Measurements from ENCODE around the gene ZDHHC7.

Gene ZDHHC7

GRCh38 chr16:85003076-85003475, 8.3 kb downstream of the ZDHHC7 start:
- Histone ChIP-seq H3K4me2 (no peak overlapping the region), H3K27me3 (ENCODE audit: insufficient read depth, low read depth) (no peaks in the 10 kb centered on the region), H3K36me3 (ENCODE audit: insufficient read depth) (no peaks in the 10 kb centered on the region), H3K4me3 (IDR thresholded peaks at IDR 0.05; ENCODE audit: insufficient read depth, low read depth, low read length) (no peak overlapping the region), H3K4me1 (ENCODE audit: low read depth, poor library complexity, severe bottlenecking) (no peaks in the 10 kb centered on the region), H2AFZ (ENCODE audit: low read depth) (no peak overlapping the region), H3K27ac (no peak overlapping the region), H3K9ac (no peak overlapping the region), H4K20me1 (ENCODE audit: insufficient read depth) (0 out of 2 replicates have a peak, but pooled peaks cover 2% of the 10 kb centered on the region), H3K79me2 (ENCODE audit: insufficient read depth, low read depth) (peaks cover 43% of the 10 kb centered on the region; the same call in 1 of the 2 replicates)
- no peak for TF ChIP-seq CTCF (conservative IDR thresholded peaks at IDR 0.05; ENCODE audit: low read depth, low read length)

- H3K27me3 ChIP-seq (ENCODE audit: insufficient read depth, low read depth) = no peaks in the 10 kb centered on the region
- no peak for TF ChIP-seq CTCF (conservative IDR thresholded peaks at IDR 0.05; ENCODE audit: low read depth, low read length)
- no peak overlapping the region for H3K4me2 ChIP-seq
- H2AFZ ChIP-seq (ENCODE audit: low read depth) = no peak overlapping the region
- H3K4me3 ChIP-seq (IDR thresholded peaks at IDR 0.05; ENCODE audit: insufficient read depth, low read depth, low read length) = no peak overlapping the region
- H3K27ac ChIP-seq = no peak overlapping the region
- no peak overlapping the region for H3K9ac ChIP-seq
- no peaks in the 10 kb centered on the region for H3K4me1 ChIP-seq (ENCODE audit: low read depth, poor library complexity, severe bottlenecking)
- no peaks in the 10 kb centered on the region for H3K36me3 ChIP-seq (ENCODE audit: insufficient read depth)
- H3K79me2 ChIP-seq (ENCODE audit: insufficient read depth, low read depth) = peaks cover 38% of the 10 kb centered on the region; the same call in 1 of the 2 replicates
- 0 out of 2 replicates have a peak, but pooled peaks cover 2% of the 10 kb centered on the region for H4K20me1 ChIP-seq (ENCODE audit: insufficient read depth)
Observed at GRCh38 chr16:85002608-85003007, 8.7 kb downstream of the ZDHHC7 start.

GRCh38 chr16:85002099-85002541, 9.2 kb downstream of the ZDHHC7 start:
- no peak overlapping the region for H3K9ac ChIP-seq
- H3K4me1 ChIP-seq (ENCODE audit: low read depth, poor library complexity, severe bottlenecking) = no peaks in the 10 kb centered on the region
- peaks cover 33% of the 10 kb centered on the region; the same call in 1 of the 2 replicates for H3K79me2 ChIP-seq (ENCODE audit: insufficient read depth, low read depth)
- no peak for TF ChIP-seq CTCF (conservative IDR thresholded peaks at IDR 0.05; ENCODE audit: low read depth, low read length)
- no peak overlapping the region for H2AFZ ChIP-seq (ENCODE audit: low read depth)
- H3K36me3 ChIP-seq (ENCODE audit: insufficient read depth) = no peaks in the 10 kb centered on the region
- H3K4me3 ChIP-seq (IDR thresholded peaks at IDR 0.05; ENCODE audit: insufficient read depth, low read depth, low read length) = no peak overlapping the region
- H3K27ac ChIP-seq = no peak overlapping the region
- H3K27me3 ChIP-seq (ENCODE audit: insufficient read depth, low read depth) = no peaks in the 10 kb centered on the region
- H4K20me1 ChIP-seq (ENCODE audit: insufficient read depth) = 0 out of 2 replicates have a peak, but pooled peaks cover 2% of the 10 kb centered on the region
- no peak overlapping the region for H3K4me2 ChIP-seq

- 0 out of 2 replicates have a peak, but pooled peaks cover 2% of the 10 kb centered on the region for H4K20me1 ChIP-seq (ENCODE audit: insufficient read depth)
- no peak overlapping the region for H2AFZ ChIP-seq (ENCODE audit: low read depth)
- no peak overlapping the region for H3K4me2 ChIP-seq
- no peaks in the 10 kb centered on the region for H3K4me1 ChIP-seq (ENCODE audit: low read depth, poor library complexity, severe bottlenecking)
- H3K27me3 ChIP-seq (ENCODE audit: insufficient read depth, low read depth) = no peaks in the 10 kb centered on the region
- no peaks in the 10 kb centered on the region for H3K36me3 ChIP-seq (ENCODE audit: insufficient read depth)
- H3K9ac ChIP-seq = no peak overlapping the region
- no peak for TF ChIP-seq CTCF (conservative IDR thresholded peaks at IDR 0.05; ENCODE audit: low read depth, low read length)
- H3K4me3 ChIP-seq (IDR thresholded peaks at IDR 0.05; ENCODE audit: insufficient read depth, low read depth, low read length) = no peak overlapping the region
- no peak overlapping the region for H3K27ac ChIP-seq
- H3K79me2 ChIP-seq (ENCODE audit: insufficient read depth, low read depth) = peaks cover 23% of the 10 kb centered on the region; the same call in 1 of the 2 replicates
Observed at GRCh38 chr16:84999857-85000480, 11.4 kb downstream of the ZDHHC7 start.

Data from KMS-11 (cell line).